Measurements from ENCODE around the gene RERE.
"Not testable (repeated sequence)": the region's sequence is repeated elsewhere in the genome, so short reads cannot be mapped to it uniquely, and the experiment has no call there.

The RERE gene

DNA sequence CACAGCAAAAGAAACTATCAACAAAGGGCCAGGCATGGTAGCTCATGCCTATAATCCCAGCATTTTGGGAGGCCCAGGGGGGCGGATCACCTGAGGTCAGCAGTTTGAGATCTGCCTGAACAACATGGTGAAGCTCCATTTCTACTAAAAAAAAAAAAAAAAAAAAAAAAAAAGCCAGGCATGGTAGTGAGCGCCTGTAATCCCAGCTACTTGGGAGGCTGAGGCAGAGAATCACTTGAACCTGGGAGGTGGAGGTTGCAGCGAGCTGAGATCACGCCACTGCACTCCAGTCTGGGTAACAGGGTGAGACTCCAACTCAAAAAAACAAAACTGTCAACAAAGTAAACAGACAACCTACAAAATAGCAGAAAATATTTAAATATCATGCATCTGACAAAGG is 122.0 kb downstream of the RERE start:
- not testable (repeated sequence) for DNase-seq (ENCODE audit: low read depth in 2 of 3, low spot score in 2 of 3)

DNA sequence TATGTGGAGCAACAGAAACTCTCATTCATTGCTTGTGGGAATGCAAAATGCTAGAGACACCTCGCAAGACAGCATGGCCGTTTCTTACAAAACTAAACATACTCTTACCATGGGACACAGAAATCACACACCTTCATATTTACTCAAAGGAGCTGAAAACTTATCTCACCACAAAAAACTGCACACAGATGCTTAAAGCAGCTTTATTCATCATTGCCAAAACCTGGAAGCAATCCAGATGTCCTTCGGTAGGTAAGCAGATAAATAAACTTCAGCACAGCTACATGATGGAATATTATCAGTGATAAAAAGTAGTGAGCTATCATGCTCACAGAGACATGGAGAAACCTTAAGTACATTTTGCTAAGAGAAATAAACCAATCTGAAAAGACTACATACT is 124.3 kb downstream of the RERE start:
- no peak for DNase-seq (ENCODE audit: low read depth in 2 of 3, low spot score in 2 of 3)

DNA sequence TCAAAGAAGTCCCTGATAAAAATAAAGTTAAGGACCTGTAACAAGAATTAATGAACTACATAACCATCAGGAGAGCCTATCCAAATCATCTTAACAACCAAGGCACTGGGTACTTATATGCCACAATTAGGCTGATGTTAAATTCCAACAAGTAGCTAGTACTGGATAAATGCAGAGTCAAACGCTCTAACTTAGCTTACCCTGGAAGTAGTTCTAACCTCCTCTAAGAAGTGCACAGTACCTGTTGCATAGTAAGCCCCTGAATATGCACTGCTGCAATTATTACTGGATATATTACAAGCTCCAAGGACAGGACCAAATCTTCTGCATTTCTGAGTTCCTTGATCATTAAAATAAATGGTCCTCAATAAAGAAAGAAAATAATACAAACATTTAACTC is 125.8 kb downstream of the RERE start:
- no peak for DNase-seq (ENCODE audit: low read depth in 2 of 3, low spot score in 2 of 3)

DNA sequence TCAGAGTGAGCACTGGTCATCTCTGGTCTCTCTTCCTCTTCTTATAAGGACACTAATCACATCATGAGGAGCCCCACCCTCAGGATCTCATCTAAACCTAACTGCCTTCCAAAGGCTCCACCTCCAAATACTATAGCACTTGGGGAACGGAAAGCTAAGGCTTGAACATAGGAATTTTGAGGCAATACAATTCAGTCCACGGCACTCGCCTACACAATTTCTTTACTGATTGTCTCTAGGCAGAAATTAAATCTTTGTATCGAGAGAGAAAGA is 127.3 kb downstream of the RERE start:
- no peak for DNase-seq (ENCODE audit: low read depth in 2 of 3, low spot score in 2 of 3)

DNA sequence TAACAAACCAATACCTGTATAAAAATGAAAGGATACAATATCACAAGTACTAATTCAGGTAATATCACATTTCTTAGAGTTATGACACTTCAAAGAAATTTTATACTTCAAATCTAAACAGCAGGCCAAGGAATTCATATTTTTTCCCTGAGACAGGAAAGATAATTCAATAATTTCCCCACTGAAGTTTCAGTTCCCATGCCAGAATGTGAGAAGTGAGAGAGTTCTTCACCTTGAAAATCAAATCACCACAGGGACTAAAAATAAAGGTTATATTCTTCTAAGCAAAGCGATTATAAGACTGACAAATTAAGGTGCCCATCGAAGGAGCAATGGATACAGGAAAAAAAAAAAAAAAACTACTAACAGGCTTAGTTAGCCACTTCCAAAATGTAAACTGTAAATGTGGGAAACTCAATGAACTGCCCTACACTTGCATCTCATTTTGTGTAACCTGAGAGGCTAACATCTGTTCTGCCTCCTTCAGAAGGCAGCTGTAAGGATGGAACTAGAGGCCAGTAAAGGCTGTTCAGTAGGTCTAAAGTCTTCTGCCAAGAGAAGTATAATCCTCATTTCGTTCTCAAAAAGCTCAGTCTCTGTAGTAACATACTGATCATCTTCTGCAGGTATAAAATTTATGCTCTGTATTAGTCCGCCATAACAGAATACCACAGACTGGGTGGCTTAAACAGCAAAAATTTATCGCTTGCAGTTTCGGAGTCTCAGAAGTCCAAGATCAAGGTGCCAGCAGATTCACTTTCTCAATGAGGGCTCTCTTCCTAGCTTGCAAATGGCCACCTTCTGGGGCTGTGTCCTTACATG is 127.8 kb downstream of the RERE start:
- DNase-seq (ENCODE audit: low read depth in 2 of 3, low spot score in 2 of 3) = no peak

DNA sequence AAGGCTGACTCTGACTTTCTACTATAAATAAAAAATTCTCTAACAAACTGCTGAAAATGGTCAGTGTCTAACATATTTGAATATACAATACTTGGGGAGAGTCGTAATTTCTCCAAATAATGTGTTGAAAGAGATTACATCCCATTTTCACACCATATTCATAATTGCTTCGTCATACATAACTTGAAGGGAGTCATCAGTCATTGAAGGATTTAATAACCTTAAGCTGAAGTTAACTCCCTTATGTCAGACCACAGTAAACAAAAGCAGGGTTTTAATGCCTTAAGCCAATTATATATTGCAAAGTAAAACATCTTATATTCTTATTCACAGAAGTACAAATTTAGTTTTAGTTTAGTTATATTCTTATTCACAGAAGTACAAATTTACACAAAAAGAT is 129.9 kb downstream of the RERE start:
- no peak for DNase-seq (ENCODE audit: low read depth in 2 of 3, low spot score in 2 of 3)

DNA sequence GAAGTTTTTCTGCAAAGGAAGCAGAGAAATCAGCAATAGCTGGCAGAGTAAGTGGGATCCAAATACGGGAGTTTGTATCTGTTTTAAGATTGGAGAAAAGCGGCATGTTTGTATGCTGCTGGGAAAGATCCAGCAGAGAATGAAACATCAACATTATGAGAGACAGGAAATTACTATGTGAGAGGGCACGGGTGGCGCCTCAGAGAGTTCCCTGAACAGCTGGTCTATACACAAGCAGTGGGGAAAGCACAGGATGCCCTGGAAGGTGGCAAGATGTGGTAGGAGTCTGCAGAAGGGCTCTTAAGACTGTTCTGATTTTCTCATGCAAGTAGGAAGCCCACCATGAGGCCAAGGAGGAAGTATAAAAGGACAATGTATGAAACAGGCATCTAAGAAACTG is 130.4 kb downstream of the RERE start:
- DNase-seq (ENCODE audit: low read depth in 2 of 3, low spot score in 2 of 3) = no peak

DNA sequence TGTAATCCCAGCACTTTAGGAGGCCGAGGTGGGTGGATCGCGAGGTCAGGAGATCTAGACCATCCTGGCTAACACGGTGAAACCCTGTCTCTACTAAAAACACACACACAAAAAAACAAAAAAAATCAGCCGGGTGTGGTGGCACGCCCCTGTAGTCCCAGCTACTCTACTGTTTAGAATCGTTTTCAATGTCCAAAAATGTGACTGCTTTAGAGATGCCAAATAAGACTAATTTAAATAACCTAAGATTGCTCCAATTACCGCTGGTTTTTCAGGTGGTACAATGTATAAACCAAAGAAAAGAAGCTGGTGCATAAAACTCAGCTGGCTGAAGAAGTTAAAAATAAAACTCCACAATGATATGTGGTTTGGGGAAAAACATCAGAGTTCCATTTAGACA is 132.0 kb downstream of the RERE start:
- DNase-seq (ENCODE audit: low read depth in 2 of 3, low spot score in 2 of 3) = no peak

DNA sequence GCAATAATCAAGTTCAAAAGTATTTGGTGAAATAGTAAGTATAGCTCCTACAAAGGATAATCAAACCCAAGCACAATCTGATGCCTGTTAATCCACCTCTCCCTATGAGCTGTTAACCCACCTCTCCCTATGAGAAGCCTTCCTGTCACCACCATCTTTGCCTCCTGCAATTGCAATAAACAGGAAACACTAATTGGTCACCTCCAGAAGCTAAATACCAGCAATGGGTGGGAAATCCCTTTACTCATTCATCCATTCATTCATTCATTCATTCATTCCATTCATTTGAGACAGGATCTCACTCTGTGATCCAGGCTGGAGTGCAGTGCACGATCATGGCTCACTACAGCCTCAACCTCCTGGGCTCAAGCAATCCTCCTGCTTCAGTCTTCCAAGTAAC is 132.8 kb downstream of the RERE start:
- DNase-seq (ENCODE audit: low read depth in 2 of 3, low spot score in 2 of 3) = no peak

DNA sequence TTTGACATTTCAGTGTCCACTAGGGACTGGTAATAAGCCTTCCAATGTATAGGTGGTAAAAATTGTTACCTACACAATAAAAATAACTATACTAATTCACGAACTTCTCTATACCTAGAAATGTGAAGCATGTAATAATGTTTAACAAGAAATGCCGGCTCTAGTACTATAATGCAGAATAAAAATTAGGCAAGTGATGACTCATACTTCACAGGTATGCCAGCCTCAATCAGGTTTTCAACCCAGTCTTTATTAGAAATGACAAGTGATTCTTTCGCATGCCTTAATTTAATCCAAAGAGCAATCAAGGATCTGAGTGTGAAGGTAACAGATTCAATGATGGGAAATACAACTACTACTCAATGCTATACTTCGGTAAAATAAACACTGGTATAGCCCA is 134.9 kb downstream of the RERE start:
- DNase-seq (ENCODE audit: low read depth in 2 of 3, low spot score in 2 of 3) = no peak

DNA sequence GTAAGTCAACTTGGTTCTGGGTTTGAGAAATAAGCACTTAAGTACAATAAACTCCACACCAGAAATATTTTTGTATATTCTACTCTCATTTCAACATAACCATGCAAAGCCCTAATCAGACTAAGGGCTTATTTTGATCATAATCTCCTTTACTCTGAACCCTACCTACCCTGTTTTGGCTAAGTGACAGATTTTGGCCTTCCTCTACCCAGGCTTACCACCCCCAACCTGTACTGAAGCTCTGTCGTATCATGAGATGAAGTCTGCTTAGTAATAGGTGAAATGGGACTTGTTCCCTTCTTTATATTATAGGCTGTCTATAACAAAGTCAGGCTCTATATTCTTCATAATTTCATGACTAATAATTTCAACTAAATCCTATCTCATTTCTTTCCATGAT is 135.5 kb downstream of the RERE start:
- DNase-seq (ENCODE audit: low read depth in 2 of 3, low spot score in 2 of 3) = no peak

DNA sequence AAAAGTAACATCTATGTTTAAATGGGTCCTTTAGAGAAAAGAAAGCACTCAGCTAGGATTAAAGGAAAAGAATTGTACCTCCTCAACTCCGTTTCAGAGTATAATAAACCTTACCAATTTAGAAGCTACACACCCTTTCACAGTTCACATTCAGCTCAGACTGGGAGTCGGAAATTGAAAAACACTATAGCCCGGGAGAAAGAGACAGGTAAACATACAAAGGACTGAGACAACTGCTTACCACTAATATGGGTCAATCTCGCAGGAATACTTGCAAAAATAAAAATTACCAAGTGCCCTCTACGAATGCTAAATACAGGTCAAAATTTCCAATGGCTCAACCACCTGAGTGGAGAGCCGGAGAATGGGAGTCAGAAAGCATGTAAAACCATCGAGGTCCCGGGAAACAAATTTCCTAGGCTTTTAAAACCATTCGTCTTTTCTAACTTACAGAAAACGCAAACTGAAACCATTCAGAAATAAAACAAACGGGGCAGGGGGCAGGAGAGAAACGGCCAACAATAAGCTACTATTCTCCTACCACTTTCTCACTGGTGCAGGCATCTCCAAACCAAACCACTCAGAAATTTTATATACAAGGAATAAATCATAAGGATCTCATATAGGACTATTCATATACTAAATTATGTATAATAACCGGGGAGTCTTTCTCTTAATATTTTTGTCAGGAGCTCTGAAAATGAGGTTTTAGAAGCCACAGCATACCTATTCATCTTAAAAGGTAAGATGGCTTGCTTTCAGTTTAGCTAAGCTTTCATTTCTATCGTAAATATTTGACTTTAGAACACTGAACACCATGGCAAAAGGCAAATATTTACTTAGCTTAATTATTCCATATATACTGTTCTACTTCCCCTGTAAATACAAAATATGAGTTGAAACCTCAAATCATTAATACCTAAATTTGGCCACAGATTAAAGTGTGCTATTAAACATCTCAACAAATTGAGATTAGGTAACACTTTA is 136.5 kb downstream of the RERE start:
- no peak for DNase-seq (ENCODE audit: low read depth in 2 of 3, low spot score in 2 of 3)

DNA sequence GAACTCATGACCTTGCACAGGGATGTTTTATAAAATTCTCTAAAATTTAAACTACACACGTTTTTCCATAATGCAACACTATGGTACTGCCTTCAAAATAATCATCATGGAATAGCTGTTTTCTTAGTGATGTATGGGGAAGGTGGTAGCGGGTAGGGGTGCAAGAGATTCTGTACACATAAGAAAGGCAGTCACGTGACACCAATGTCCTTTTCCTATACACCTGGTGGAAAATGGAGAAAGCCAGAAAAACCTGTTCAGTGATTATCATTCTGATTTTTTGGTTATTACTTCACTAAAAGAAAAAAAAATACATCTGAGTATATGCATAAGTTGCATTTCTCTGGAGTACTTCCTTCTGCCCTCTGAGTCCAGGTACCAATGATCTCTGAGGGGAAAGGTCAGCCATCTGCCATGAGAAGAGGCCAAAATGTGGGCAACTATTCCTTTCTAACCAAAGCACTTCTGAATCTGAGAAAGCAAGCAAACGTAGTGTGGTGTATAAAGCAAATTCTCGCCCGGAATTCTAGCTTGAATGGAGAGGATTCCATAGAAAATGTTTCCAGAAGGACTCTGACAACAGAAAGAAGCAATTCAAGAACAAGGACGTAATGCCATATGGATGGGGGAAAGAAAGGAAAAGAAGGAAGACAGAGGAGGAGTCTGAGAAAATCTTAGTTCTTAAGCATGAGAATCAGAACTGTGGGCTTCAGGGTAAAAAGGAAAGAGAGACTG is 137.3 kb downstream of the RERE start:
- DNase-seq (ENCODE audit: low read depth in 2 of 3, low spot score in 2 of 3) = no peak

DNA sequence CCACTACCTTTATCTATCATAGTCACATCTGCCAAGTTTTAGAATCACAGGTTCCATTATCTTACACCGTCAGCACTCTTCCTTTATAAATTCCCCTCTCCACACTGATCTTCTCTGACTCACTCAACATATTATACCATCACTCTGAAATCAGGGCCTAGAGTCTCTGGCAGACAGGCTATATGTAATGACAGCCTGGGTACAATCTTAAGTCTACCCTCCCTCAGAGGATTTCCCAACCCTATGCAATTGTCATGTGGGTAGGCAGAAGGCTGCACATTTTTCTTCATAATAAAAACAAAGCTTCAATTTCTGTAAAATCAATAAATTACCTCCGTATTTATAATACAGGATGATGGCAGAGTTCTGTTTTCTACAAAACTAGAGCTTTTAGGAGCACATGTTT is 138.0 kb downstream of the RERE start:
- DNase-seq (ENCODE audit: low read depth in 2 of 3, low spot score in 2 of 3) = no peak

DNA sequence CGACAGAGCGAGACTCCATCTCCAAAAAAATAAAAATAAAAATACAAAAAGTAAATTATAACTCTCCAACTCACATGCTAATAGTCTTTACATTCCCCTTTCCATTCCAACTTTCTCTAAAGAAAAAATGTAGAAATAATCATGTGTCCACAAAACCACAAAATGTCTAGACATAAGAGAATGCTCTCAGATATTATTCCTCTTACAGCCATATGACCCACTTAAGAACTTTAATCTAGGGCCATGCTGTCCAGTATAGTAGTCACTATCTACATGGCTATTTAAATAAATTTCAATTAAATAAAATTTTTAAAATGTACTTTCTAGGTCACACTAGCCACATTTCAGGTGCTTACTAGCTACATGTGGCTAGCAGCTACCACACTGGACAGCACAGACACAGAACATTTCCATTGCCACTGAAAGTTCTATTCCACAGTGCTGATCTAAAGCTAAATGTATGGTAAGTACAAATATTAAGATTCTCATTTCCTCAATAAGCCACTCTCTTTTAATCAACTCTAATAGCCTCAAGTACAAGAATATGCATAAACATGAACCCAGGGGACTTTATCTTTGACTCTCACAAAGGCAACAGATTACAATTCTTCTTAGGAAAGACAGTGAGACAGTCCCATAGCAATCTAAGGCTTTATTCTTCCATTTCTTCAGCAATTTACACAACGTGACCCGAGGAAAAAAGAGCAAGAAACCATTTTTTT is 138.6 kb downstream of the RERE start:
- no peak for DNase-seq (ENCODE audit: low read depth in 2 of 3, low spot score in 2 of 3)

DNA sequence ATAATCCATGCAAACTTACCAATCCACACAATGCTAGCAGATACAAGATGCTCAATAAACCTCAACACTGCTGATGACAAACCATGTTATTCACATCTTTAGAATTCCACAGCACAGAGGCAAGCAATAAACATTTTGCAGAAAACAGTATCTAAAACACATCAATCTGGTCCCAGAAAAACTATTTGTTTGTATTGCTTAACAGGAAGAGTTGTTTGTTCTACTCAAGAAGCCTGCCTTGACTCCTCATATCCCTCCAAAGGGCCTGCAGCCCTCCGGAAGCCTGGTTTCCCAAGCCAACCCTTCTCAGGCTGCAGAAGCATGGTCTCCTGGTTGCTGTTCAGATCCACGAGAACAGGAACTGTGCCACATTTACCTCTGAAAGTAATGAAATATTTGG is 139.7 kb downstream of the RERE start:
- no peak for DNase-seq (ENCODE audit: low read depth in 2 of 3, low spot score in 2 of 3)

DNA sequence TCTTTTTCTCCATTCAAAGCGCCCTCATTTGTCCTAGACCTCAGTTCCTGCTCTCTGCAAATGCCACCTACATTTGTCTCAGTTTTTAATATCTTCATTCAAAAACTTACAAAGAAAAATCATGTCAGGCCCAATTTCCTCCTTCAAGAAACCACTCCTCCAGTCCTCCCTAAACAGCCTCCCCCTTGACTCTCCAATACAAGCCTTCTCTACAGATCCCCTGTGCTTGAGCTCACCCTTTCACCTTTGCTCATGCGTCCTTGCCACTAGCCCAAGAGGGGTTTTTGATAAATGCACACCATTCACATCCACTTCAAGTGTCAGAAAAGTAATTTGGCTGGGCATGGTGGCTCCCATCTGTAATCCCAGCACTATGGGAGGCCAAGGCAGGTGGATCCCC is 140.6 kb downstream of the RERE start:
- DNase-seq (ENCODE audit: low read depth in 2 of 3, low spot score in 2 of 3) = no peak

DNA sequence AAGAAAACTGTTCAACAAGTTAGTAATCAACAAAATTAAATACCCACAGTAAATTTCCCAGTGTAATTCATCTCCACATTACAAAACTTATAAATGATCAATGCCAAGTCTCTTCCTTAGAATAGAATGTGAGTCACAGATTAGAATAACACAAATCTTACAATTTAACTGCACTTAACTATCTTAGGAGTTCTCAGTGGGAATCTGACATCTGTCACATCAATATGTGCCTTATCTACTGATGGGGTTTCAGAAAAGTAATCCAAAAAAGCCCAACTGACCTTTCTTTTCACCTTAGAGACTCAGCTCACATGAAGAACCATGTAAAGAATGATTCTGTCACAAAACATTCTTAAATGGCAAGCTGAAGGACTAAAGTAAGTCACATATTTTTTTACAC is 141.4 kb downstream of the RERE start:
- DNase-seq (ENCODE audit: low read depth in 2 of 3, low spot score in 2 of 3) = no peak

DNA sequence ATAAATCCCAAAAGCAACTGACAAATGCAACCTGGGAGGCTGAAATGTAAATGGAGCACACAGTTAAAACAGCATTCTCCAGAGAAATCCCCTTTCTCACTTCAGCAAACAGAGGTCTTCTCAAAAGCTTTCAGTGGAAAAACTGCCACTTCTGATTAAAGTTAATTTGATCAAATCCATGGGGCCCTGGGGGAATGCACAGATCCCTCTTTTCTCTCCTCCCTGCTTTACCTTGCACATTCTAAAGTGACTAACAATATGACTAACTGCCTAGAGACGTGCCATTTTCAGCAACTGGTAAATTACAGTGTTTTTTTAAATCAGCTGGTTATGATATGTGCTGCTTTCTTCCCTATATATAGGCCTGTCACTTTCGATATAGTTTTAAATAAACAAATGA is 142.5 kb downstream of the RERE start:
- DNase-seq (ENCODE audit: low read depth in 2 of 3, low spot score in 2 of 3) = no peak

DNA sequence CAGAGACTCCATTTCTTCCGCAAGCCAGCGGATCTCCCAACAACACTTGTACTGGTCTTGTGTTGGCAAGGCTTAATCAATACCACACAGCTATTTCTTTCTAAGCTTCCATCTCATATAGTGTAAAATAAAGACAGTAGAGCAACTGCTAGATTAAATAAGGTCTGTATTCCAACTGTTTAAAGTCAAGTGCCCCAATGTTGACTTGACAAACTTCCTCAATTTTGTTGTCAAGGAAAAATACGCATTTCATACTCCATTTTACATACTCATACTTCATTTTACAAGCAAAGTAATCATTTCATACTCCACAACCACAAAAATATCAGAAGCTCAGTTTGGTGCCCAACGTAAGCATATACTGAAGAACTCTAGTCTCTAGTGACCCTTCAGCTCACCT is 143.0 kb downstream of the RERE start:
- DNase-seq (ENCODE audit: low read depth in 2 of 3, low spot score in 2 of 3) = no peak

DNA sequence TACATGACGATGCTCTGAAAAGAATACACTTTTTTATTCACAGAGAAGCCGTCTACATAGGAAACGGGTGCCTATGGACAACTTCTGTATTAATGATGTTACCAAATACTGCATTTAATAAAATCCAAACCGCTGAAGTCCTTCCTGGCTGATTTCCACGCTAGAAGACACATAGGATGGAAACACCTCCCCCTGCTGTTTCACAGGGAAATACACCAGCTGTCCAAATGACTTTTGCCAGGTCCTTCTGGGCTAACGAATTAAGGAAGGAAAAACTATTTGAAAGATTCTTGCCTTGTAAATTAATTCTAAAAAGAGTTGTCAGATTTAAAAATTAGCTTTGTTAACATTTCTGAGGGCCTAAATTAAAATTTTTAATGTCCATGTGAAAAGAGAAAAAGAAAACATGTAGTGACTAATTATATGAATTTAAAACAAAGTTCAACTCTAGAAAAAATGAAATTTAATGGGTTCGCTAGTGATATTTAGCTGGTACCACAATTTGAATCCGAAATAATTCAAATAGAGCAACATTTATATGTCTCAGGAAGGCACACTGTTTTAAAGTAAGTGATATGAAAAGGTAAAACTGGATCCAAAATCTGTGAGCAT is 146.0 kb downstream of the RERE start:
- no peak for DNase-seq (ENCODE audit: low read depth in 2 of 3, low spot score in 2 of 3)

Measured in activated CD8-positive, alpha-beta memory T cell treated with anti-CD3 and anti-CD28 coated beads for 48 hours (primary cell).